Nucleus accumbens (tissue), 56 donors: Measurements from ENCODE around the gene FNIP2.
"Not testable (repeated sequence)": the region's sequence is repeated elsewhere in the genome, so short reads cannot be mapped to it uniquely, and the experiment has no call there.

Experiments
- DNase-seq, 56 donors: peaks; one replicate each; lab custom pipeline; 2025; lab: John Stamatoyannopoulos, UW

The FNIP2 gene

GRCh38 chr4:158902280-158903078 is 133.7 kb downstream of the FNIP2 start:
- not testable (repeated sequence) for DNase-seq

- no peak for DNase-seq
Observed at GRCh38 chr4:158903079-158903456, 134.2 kb downstream of the FNIP2 start.

GRCh38 chr4:158903472-158904043 is 134.7 kb downstream of the FNIP2 start:
- DNase-seq = no peak

- DNase-seq = no peak
Observed at GRCh38 chr4:158904815-158905214, 136.0 kb downstream of the FNIP2 start.

GRCh38 chr4:158906073-158906472 is 137.2 kb downstream of the FNIP2 start:
- no peak for DNase-seq

- no peak for DNase-seq
Observed at GRCh38 chr4:158912390-158912789, 143.6 kb downstream of the FNIP2 start.

GRCh38 chr4:158912806-158913205 is 144.0 kb downstream of the FNIP2 start:
- DNase-seq = no peak

GRCh38 chr4:158913766-158914165 is 144.9 kb downstream of the FNIP2 start:
- no peak for DNase-seq

GRCh38 chr4:158914218-158914617 is 145.4 kb downstream of the FNIP2 start:
- no peak for DNase-seq

GRCh38 chr4:158915683-158916241 is 146.9 kb downstream of the FNIP2 start:
- DNase-seq = no peak

- not testable (repeated sequence) for DNase-seq
Observed at GRCh38 chr4:158920452-158920996, 151.7 kb downstream of the FNIP2 start.

GRCh38 chr4:158927774-158928173 is 158.9 kb downstream of the FNIP2 start:
- DNase-seq = not testable (repeated sequence)

GRCh38 chr4:158929939-158930638 is 161.3 kb downstream of the FNIP2 start:
- DNase-seq = no peak

- no peak for DNase-seq
Observed at GRCh38 chr4:158930639-158930972, 161.8 kb downstream of the FNIP2 start.

GRCh38 chr4:158933236-158933635 is 164.4 kb downstream of the FNIP2 start:
- DNase-seq = no peak

GRCh38 chr4:158934996-158935669 is 166.3 kb downstream of the FNIP2 start:
- DNase-seq = no peak

- DNase-seq = no peak
Observed at GRCh38 chr4:158936238-158936637, 167.4 kb downstream of the FNIP2 start.

GRCh38 chr4:158938220-158939044 is 169.6 kb downstream of the FNIP2 start:
- DNase-seq = no peak

GRCh38 chr4:158940271-158940670 is 171.4 kb downstream of the FNIP2 start:
- no peak for DNase-seq

GRCh38 chr4:158941321-158941720 is 172.5 kb downstream of the FNIP2 start:
- no peak for DNase-seq
